ENCODE results near the gene EPHA8. TPM values are rescaled to one million over a fixed set of nuclear protein-coding genes. Genes with fewer than 3 reads are reported as not detected.

Gene EPHA8
- total RNA-seq, 2 experiments from 2014 or later = not detected

GRCh38 chr1:22570140-22570909 is 7.0 kb downstream of the EPHA8 start:
- DNase-seq = no peak
- no peaks in the 10 kb centered on the region for H3K36me3 Mint-ChIP-seq
- no peaks in the 10 kb centered on the region for H3K9me3 Mint-ChIP-seq
- no peak overlapping the region for H3K4me3 Mint-ChIP-seq
- no peaks in the 10 kb centered on the region for H3K4me1 Mint-ChIP-seq
- H3K27ac Mint-ChIP-seq = no peak overlapping the region
- H3K27me3 Mint-ChIP-seq = peaks cover 4% of the 10 kb centered on the region

- H3K36me3 Mint-ChIP-seq = no peaks in the 10 kb centered on the region
- DNase-seq = no peak
- H3K27ac Mint-ChIP-seq = no peak overlapping the region
- H3K4me3 Mint-ChIP-seq = no peak overlapping the region
- H3K27me3 Mint-ChIP-seq = no peaks in the 10 kb centered on the region
- no peaks in the 10 kb centered on the region for H3K4me1 Mint-ChIP-seq
- H3K9me3 Mint-ChIP-seq = peaks cover 5% of the 10 kb centered on the region
Observed at GRCh38 chr1:22572818-22573217, 9.5 kb downstream of the EPHA8 start.

- H3K36me3 Mint-ChIP-seq = no peaks in the 10 kb centered on the region
- H3K9me3 Mint-ChIP-seq = peaks cover 9% of the 10 kb centered on the region
- DNase-seq = no peak
- no peak overlapping the region for H3K27ac Mint-ChIP-seq
- H3K27me3 Mint-ChIP-seq = no peaks in the 10 kb centered on the region
- no peaks in the 10 kb centered on the region for H3K4me1 Mint-ChIP-seq
- H3K4me3 Mint-ChIP-seq = no peak overlapping the region
Observed at GRCh38 chr1:22573237-22573636, 9.9 kb downstream of the EPHA8 start.

GRCh38 chr1:22575532-22576149 is 12.4 kb downstream of the EPHA8 start:
- Mint-ChIP-seq H3K4me1 (no peaks in the 10 kb centered on the region), H3K4me3 (no peak overlapping the region), H3K27me3 (no peaks in the 10 kb centered on the region), H3K36me3 (no peaks in the 10 kb centered on the region), H3K27ac (no peak overlapping the region), H3K9me3 (peaks cover 14% of the 10 kb centered on the region)
- no peak for DNase-seq

GRCh38 chr1:22576150-22576544 is 12.9 kb downstream of the EPHA8 start:
- Mint-ChIP-seq H3K36me3 (no peaks in the 10 kb centered on the region), H3K27ac (no peak overlapping the region), H3K4me3 (no peak overlapping the region), H3K27me3 (no peaks in the 10 kb centered on the region), H3K4me1 (no peaks in the 10 kb centered on the region), H3K9me3 (peaks cover 14% of the 10 kb centered on the region)
- DNase-seq = no peak

- Mint-ChIP-seq H3K4me1 (no peaks in the 10 kb centered on the region), H3K36me3 (no peaks in the 10 kb centered on the region), H3K9me3 (peaks cover 14% of the 10 kb centered on the region), H3K27me3 (no peaks in the 10 kb centered on the region), H3K4me3 (no peak overlapping the region), H3K27ac (no peak overlapping the region)
- DNase-seq = no peak
Observed at GRCh38 chr1:22576617-22577016, 13.3 kb downstream of the EPHA8 start.

- Mint-ChIP-seq H3K4me1 (no peaks in the 10 kb centered on the region), H3K9me3 (peaks cover 14% of the 10 kb centered on the region), H3K4me3 (no peak overlapping the region), H3K36me3 (no peaks in the 10 kb centered on the region), H3K27ac (no peak overlapping the region), H3K27me3 (no peaks in the 10 kb centered on the region)
- DNase-seq = no peak
Observed at GRCh38 chr1:22578732-22579361, 15.6 kb downstream of the EPHA8 start.

GRCh38 chr1:22579541-22580155 is 16.4 kb downstream of the EPHA8 start:
- peaks cover 14% of the 10 kb centered on the region for H3K9me3 Mint-ChIP-seq
- H3K4me1 Mint-ChIP-seq = no peaks in the 10 kb centered on the region
- no peak overlapping the region for H3K4me3 Mint-ChIP-seq

GRCh38 chr1:22582661-22583635 is 19.7 kb downstream of the EPHA8 start:
- peaks cover 8% of the 10 kb centered on the region for H3K9me3 Mint-ChIP-seq
- no peak for DNase-seq
- H3K4me1 Mint-ChIP-seq = no peaks in the 10 kb centered on the region
- H3K27ac Mint-ChIP-seq = no peak overlapping the region
- H3K36me3 Mint-ChIP-seq = no peaks in the 10 kb centered on the region
- H3K4me3 Mint-ChIP-seq = no peak overlapping the region
- H3K27me3 Mint-ChIP-seq = no peaks in the 10 kb centered on the region

More at GRCh38 chr1:22579541-22580155, 16.4 kb downstream of the EPHA8 start:
- H3K36me3 Mint-ChIP-seq = no peaks in the 10 kb centered on the region
- no peaks in the 10 kb centered on the region for H3K27me3 Mint-ChIP-seq
- no peak overlapping the region for H3K27ac Mint-ChIP-seq
- no peak for DNase-seq

GRCh38 chr1:22584001-22584562 is 20.8 kb downstream of the EPHA8 start:
- Mint-ChIP-seq H3K36me3 (no peaks in the 10 kb centered on the region), H3K9me3 (no peaks in the 10 kb centered on the region), H3K4me1 (no peaks in the 10 kb centered on the region), H3K27me3 (no peaks in the 10 kb centered on the region), H3K27ac (no peak overlapping the region), H3K4me3 (no peak overlapping the region)
- no peak for DNase-seq

GRCh38 chr1:22584970-22585369 is 21.7 kb downstream of the EPHA8 start:
- DNase-seq = no peak
- Mint-ChIP-seq H3K27ac (no peak overlapping the region), H3K4me3 (no peak overlapping the region), H3K36me3 (no peaks in the 10 kb centered on the region), H3K4me1 (no peaks in the 10 kb centered on the region), H3K9me3 (no peaks in the 10 kb centered on the region), H3K27me3 (no peaks in the 10 kb centered on the region)

- no peak overlapping the region for H3K4me3 Mint-ChIP-seq
- no peak for DNase-seq
- H3K27ac Mint-ChIP-seq = no peak overlapping the region
- no peaks in the 10 kb centered on the region for H3K4me1 Mint-ChIP-seq
- no peaks in the 10 kb centered on the region for H3K9me3 Mint-ChIP-seq
- peaks cover 5% of the 10 kb centered on the region for H3K27me3 Mint-ChIP-seq
- H3K36me3 Mint-ChIP-seq = no peaks in the 10 kb centered on the region
Observed at GRCh38 chr1:22585471-22585870, 22.2 kb downstream of the EPHA8 start.

GRCh38 chr1:22586356-22587130 is 23.3 kb downstream of the EPHA8 start:
- H3K27ac Mint-ChIP-seq = no peak overlapping the region
- no peaks in the 10 kb centered on the region for H3K36me3 Mint-ChIP-seq
- DNase-seq = no peak
- H3K4me1 Mint-ChIP-seq = no peaks in the 10 kb centered on the region
- peaks cover 8% of the 10 kb centered on the region for H3K27me3 Mint-ChIP-seq
- H3K4me3 Mint-ChIP-seq = no peak overlapping the region
- no peaks in the 10 kb centered on the region for H3K9me3 Mint-ChIP-seq

Data from activated naive CD8-positive, alpha-beta T cell treated with anti-CD3 and anti-CD28 coated beads for 36 hours (primary cell).